ENCODE data around the gene DAB2IP.

DAB2IP gene

DNA sequence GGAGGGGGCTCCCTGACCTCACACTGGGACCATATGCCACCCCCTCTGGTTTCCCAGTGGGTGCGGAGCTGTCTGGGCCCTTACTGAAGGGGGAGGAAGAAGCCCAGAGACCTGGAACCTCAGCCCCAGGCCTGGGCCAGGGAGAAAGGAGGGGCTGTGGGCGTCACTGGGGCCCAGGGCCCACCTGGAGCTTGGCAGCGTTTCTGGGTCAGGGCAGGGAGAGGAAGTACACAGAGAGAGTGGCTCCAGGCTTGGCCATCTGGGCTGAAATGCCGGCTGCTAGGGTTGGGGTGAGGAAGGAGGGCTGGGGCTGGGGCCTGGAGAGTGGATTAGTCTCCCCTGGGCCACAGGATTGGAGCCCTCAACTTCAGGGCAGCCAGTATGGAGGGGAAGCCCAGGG lies 6.4 kb upstream of the DAB2IP start:
- no peak for DNase-seq (ENCODE audit: low spot score)

DNA sequence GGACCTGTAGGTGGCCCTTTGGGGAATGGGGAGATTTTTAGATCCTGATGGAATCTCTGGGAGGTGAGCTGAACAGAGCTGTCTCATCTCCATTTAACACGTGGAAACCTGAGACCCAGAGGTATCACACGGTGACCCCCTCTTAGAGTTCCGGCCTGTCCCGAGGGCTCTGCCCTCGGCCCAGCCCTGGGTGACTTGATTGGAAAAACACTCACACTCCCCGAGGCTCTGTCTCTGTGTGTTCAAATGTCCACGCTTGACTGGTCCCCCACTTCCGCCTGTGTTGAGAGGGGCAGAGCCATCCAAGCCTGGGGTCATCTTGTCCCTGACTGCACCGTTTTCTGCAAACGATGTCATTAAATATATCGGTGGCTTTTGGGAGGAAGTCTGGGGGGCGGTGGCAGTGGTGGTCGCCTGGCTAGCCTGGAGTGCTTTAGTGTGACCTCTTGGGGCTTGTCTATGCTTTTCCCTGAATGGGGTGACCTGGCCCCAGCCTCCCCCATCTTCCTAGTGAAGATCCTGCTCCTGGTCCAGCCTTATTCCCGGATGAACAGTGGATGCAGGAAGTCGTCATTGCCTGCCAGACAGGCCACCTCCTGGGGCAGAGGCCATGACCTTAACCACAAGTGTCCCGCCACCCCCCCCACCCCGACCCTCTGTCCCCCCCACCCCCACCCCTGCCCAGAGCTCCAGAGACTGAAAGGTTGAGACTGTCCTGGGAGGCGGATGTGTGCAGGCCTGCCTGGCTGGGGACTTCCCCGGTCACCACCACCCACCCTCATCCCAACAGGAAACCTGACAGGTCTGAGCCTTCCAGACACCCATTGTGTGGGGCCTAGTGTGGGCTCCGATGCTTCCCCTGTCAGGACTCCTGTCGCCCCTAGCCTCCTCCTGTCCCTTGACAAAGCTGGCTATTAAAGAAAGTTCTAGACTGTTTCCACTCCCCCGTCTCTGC lies 5.3 kb upstream of the DAB2IP start:
- no peak for DNase-seq (ENCODE audit: low spot score)

DNA sequence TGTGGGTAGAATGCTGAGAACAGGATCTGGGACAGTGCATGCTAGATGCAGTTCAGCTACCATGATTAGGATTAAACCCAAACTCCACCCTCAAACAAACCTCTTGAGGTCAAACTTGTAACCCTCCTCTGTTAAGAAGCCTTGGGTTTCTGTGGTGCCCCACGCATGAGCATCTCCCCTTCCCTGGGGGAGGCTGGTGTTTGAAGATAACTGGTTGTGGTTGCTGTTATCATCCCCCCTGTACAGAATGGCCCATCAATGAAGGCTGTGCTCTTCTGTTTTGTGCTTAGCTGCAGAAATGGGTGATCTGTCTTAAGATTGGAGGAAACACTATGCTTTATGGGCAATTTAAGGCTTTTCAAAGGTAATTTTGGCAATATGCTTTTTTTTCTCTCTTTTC lies 4.4 kb upstream of the DAB2IP start:
- no peak for DNase-seq (ENCODE audit: low spot score)

DNA sequence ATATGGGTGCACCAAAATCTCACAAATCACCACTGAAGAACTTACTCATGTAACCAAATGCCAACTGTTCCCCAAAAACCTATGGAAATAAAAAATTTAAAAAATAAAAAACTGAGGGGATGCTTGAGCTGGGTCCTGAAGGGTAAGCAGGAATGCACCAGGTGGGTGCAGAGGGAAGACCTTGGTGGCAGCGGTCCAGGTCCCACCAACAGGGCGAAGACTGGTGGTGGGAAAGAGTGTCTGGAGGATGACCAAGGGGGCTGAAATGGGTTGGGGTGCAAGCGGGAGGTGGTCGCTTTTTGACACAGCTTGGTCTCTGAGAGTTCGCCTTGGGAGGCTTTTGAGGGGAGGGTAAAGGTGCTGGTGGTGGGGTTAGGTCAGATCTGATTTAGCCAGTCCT lies 3.3 kb upstream of the DAB2IP start:
- no peak for DNase-seq (ENCODE audit: low spot score)

DNA sequence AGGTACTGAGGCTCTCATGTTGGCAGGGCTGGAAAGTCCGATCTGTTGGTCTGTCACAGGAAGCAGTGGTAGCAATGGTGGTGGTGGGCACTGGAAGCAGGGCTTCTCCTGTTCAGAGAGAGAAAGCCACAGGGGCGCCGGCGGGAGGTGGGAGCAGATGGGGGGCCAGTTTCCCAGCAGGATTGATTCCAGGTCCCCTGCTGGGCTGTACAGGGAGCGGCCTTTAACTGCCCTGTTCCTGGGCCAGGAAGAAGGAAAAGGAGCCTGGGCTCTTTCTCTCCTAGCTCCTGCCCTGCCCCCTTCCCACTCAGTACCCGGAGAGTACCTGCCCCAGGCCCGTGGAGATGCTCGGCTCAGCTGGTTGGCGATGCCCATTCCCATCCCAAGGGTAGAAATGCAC lies 2.6 kb upstream of the DAB2IP start:
- DNase-seq (ENCODE audit: low spot score): no peak

DNA sequence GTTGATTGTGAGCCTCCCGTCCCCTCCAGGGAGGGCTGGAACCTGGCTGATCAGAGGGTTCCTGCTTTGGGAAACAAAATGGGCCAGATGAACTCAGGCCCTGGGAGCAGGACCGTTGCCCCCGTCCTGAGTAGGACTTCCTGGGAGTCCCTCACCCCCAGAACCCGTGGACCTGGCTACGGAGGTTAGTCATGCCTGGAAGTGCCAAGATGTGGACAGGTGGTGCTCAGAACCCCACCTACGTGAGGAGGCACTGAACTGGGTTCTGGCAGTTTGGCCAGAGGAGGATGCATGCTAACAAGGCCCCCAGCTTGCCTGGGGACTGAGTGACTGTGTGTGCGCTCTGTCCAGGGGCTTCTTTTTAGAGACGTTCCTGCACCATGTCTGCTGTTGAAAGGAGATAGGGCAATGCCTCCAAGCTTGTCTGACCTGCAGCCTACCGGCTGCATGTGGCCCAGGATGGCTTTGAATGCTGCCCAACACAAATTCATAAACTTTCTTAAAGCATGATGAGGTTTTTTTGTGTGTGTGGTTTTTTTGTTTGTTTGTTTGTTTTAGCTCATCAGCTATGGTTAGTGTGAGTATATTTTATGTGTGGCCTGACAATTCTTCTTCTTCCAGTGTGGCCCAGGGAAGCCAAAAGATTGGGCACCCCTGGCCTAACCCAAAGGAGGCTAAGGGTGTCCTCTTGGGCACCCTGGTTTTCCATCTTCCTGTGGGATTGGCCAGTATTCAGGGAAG lies 1.8 kb upstream of the DAB2IP start:
- DNase-seq (ENCODE audit: low spot score): no peak

DNA sequence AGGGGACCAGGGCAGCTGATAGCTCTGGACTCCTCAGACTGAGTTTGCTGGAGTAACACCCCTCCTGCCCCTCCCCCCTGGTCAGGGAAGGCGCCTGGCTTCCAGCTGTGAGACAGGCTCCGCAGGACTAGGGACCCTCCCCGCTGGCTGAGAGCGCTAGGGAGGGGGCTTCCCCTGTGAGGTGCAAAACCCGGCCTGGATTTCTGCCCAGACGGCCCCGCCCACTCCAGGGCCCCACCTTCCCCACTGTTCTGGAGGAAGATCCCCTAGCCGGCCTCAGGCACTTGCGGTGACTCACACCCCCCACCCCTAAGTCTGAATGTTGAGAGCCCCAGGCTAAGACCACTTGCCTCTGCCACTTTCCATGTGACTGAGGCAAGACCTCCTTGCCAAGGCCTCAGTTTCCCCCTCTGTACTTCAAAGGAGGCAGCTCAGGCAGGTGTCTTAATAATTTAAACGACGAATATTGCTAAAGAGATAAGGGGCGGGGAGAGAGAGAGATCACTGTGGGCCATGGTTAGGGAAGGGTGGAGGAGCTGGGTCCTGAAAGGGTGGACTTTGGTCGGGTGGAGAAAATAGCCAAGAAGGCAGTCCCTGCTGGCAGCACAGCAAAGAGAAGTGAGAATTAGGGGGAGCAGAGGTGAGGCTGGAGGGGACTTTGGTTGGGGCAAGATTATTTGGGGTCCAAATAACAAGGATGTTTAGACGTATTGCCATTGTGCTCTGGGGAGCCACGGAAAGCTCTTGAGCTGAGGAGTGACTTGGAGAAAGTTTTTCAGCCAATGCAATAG lies 1.0 kb upstream of the DAB2IP start:
- DNase-seq (ENCODE audit: low spot score): peak; percentile 80

DNA sequence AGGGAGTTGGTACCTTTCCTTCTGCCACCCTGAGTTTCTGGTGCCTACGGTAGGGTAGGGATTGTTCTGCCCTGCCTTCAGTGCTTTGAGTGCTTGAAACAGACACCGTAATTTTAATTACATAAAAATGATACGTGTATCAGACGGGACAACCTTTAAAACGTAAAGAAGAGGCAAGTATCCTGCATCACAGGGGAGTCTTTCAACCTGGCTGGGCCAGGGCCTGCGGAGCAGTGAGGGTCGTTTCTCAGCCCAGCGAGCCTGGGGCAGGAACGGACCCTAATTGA lies 483 bp upstream of the DAB2IP start:
- DNase-seq (ENCODE audit: low spot score): no peak

DNA sequence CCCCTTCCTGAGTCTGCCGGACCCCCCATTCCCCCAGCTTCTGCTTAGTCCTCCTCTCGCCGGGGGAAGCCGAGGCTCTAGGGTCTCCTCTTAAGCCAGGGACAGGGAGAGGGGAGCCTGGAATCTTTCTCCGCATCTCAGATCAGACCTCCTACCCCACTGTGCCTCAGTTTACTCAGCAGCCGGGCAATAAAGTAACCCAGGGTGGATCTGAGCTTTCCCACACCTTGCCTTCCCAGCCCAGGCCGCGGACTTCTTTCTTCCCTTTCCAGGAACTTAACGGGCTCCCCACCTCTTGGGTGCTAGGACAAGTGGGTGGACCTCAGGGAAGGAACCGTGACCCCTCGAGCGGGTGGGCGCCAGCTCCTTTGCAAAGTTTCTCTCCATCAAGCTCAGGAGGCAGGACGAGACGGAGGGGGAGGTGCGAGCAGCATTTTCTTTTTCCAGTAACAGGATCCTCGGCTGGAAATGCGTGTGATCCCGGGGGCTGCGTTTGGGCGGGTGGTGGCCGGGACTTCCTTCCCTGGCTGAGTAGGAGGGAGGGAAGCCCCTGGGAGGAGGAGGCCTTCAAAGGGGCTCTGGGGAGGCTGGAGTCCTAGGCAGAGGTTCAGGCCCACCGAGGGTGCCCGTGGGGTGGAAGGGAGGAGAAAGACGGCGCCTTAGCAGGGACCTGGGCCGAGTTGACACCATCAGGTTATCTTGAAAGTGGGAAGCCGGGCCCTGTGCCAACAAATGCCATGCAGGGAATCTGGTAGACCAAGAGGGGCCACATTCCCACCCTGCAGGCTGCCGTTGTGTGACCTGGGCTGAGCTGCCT lies 795 bp downstream of the DAB2IP start:
- no peak for DNase-seq (ENCODE audit: low spot score)

DNA sequence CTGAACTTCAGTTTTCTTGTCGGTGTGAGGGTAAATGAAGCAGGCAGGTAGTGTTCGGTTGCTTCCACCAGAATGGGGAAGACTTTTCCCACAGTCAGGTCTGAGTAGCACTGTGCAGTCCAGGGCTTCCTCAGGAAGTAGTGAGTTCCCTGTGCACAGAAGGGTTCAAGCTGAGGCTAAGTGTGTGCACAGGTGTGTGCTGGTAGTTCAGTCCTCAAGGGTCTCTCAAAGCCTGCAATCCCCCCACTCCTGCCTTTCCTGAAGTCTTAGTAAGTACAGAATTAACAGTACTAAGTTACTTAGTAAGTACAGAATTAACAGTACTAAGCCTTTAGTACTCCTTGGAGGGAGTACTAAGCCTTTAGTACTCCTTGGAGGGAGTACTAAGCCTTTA lies 1.4 kb downstream of the DAB2IP start:
- no peak for DNase-seq (ENCODE audit: low spot score)

DNA sequence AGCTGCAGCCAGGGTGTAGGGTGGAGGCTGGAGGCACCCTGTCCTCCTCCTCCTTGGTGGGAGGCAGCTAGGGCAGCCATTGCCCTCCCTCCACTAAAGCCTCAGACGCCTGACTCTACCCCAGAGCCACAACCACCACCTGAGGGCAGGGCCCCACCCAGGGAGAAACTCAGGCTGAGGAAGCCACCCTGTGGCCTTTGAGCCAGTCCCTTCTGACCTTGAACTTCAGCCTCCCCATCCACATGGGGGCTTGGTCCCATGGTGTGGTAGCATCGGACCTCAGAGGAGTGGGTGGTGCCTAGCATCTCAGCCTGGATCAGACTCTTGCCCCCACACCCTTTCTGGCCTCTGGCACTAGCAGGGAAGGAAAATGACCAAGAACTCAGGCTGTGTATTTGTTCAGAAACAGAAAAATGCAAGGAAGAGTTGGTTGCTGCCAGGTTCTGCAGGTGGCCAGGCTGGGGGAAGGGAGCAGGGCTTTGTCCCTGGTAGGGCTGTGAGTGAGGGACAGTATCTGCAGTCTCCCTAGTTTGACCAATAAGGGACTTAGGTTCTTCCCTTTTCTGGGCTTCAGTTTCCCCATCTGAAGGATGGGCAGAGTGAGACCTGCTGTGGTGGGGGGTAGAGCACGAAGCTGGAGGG lies 3.2 kb downstream of the DAB2IP start:
- no peak for DNase-seq (ENCODE audit: low spot score)

DNA sequence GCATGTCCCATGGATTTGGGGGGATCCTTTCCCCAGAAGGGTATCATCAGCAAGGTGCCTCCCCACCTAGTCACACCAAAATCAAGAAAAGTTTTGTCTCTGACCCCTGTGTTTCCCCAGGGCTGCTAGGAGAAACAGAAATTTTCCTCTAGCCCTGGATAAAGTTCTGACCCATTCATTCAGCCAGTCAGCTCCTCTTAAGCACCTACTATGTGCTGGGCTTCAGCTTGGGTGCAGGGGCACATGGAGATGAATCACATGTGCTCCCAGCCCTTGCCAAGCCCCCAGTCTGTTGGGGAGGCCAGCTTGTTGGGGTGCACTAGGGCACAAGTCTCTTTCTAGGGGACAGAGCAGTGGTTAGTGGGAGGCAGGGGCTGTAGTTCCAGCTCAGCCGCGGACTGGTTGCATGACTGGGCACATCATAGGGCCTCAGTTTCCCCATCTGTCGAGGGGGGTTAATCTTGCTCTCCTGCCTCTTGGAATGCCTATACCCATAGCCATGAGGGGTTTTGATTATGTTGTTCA lies 3.9 kb downstream of the DAB2IP start:
- DNase-seq (ENCODE audit: low spot score): no peak

DNA sequence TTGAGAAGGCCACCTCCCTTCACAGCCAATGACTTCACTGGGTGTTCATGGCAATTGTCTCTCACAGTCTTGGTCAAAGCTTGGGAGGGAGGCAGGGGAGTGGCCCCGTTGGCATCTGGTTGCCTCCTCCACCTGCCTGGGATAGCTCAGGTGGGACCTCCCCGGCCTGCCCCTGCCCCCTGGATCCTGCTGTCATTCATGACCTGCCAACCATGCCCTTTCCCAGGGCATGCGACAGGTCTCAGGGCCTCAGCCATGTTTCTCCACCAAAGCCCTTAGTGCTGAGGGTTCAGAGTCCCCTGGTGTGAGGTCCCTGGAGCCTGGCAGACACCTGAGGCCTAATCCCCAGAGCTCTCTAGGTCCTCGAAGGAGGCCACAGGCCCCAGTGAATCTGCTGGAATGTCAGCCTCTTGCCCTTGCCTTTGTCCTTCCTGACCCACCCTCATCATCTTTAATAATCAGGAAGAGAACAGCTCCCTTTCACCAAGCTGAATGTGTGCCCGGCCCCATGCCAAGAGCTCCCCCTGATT lies 5.6 kb downstream of the DAB2IP start:
- no peak for DNase-seq (ENCODE audit: low spot score)

DNA sequence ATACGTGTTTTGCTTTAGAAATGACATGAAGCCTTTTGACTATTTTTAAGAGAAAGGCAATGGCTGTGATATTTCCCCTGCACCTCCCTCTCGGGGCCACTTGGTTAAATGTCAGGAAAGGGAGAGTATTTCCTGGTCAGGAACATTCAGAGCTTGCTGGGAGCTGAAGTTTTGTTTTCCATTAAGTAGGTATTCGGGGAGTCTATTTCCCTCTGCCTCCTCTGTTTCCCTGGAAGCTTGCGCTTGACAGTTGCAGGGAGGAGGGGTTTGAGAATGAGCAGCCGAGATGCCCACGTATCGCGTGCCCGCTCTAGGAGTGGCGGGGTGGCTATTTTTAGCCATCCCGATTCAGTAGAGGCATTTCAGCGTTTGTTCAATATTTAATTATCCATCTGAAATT lies 6.7 kb downstream of the DAB2IP start:
- DNase-seq (ENCODE audit: low spot score): no peak

DNA sequence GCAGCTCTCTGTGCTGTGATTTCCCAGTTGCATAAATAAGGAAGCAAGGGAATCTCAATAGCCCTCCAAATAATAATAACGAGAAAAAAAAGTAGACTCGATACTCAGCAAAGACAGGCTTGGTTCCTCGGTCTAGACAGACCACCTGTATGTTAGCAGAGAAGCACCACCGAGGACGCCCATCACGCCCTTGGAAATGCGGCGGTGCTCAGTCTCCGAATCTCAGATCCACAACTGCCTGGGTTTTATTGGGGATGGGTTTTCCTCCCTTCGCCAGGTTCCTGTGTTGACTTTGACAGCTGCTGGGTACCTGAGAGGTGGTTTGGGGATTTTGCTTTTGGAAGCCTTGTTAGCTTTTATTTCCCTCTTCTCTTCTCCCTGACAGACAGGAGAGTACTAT lies 7.2 kb downstream of the DAB2IP start:
- DNase-seq (ENCODE audit: low spot score): no peak

DNA sequence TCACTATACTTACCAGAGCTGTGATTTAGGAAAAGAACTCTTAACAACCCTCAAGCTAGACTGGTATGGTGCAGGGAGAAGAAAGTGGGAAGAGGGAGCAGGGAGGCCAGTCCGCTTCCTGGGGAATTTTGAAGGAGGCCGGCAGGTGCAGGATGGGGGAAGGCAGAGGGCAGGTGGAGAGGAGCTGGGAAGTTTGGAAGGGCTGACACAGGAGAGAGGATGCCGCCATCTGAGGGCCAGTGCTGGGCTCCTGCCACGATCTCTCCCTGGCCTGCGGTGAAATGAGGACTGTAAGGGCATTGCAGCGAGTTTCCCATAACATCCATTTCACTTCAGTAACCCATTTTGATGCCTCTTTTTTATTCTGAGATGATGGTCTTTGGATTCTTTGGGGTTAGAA lies 8.9 kb downstream of the DAB2IP start:
- no peak for DNase-seq (ENCODE audit: low spot score)

DNA sequence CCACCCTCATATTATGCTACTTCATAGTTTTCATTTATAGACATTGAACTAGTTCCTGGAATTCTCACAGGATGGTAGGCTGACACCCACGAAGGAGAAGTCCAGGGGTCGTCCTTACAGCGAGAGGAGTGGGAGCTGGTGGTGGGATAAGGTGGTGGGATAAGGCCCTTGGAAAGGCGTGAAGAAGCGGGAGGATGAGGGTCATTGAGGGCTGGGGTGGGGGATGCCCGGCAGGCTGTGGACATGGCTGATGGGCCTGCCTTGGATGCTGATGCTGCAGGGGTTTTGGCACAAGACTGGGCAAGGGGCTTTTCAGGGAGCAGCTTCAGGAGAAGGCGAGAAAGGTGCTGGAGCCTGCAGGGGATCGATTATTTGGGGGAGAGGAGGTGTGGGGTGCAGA lies 9.4 kb downstream of the DAB2IP start:
- DNase-seq (ENCODE audit: low spot score): no peak

DNA sequence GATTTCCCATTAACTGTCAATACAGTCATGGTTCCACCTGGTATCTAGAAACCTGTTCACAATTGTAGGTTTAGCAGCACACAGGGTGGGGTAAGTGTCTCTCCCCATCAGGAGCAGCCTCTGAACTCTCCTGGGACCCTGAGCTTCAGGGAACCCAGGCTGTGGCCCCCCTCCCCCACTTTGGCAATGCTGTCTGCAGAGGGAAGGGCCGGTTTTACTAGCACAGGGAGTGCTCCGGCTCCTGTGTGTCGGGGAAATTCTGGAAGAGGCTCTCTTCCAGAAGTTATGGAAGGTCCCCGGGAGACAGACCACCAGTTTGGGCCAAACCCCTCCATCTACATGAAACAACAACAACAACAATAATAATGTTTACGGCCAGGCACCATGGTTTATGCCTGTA lies 9.9 kb downstream of the DAB2IP start:
- no peak for DNase-seq (ENCODE audit: low spot score)

DNA sequence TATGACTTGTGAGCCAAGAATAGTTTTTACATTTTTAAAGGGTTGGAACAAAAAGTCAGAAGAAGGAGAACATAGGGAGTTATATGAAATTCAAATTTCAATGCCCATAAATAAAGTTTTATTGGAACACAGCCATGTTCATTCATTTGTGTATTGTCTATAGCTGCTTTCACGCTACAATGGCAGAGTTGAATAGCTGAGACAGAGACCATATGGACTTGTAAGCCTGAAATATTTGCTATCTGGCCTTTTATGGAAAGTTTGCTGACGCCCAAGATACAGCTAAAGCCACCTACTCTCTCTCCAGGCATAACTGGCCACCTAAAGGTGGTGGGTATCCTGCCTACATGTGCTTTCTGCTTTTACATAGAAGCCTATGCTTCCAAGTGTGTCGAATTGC lies 10.9 kb downstream of the DAB2IP start:
- DNase-seq (ENCODE audit: low spot score): no peak

DNA sequence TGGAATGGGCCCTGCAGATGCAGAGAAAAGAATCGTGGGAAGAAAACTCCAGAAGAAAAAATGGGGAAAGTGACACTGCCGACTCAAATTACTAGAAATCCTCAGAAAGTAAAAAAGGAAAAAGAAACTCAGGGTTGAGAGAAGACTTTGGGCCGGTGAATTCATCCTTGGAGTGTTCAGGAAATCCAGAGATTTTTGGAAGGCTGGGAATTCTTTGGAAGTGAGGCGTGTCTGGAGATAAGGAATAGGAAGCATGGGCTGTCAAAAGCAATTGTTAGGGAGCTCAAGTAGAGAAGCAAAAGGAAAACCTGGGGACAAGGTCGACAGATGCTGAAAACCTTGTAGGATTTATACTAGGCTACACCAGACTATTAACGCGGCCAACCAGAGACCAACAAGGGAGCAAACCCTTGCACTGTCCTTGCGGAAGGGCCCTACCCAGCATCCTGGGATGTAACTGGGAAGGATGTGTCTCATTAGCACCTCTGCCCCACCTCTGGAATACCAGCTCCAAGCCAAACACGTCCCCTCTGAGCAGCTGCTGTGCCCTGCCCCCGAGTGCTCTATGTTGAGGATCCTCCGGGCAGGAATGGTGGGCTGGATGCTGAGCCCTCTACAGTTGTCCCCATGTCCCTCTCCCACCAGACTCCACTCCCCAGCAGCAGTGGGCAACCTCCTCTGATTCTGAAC lies 11.6 kb downstream of the DAB2IP start:
- DNase-seq (ENCODE audit: low spot score): no peak

Data from D341Med (cell line).